GM19043 (cell line): Measurements from ENCODE around the gene STX11.
A peak's percentile ranks its signal among the peaks of the same experiment; 100 is the strongest.

ENCODE experiments used
- ATAC-seq: cut with Tn5 transposase; IDR thresholded peaks from one replicate; pipeline ENCODE4 v1.9.1; 2021; ENCODE audit warnings: low read depth; ENCODE audit not compliant: unreplicated experiment

STX11 gene

GRCh38 chr6:144211160-144211559 lies 60.8 kb downstream of the STX11 start:
- ATAC-seq, result no peak

DNA sequence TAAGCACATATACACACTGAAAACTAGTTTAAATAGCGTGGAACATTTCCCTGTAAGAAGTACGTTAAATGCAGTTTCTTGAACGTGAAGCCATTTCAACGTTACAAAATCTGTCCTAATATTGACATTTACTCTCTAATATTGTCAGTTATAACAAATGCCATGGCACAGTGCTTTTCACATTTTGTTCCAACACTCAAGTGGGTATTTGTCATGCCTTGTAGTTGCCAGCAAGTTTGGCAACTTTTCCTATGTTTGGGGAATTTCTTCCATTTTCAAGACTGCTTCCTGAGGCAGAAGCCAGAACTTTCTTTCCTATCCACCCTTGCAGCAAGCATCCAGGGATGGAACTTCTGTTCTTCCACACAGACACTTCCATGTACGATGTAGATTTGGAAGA lies 63.0 kb downstream of the STX11 start:
- no peak for ATAC-seq

DNA sequence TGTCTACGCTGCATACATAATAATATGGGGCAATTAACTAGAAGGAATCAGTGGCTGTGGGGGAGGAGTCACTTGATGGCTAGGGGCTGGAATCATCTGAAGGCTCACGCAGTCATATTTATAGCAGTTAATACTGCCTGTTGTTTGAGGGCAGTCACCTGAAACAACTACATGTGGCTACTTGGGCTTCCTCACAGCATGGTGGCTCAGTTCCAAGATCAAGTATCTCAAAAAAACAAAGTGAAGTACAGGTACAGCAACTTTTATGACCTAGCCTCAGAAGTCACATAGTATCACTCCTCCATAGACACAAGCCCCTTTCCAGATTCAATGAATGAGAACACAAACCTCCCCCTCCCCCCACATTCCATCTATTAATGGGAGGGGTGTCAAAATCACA lies 63.7 kb downstream of the STX11 start:
- no peak for ATAC-seq

- no peak for ATAC-seq
Measured at GRCh38 chr6:144214622-144215401, 64.5 kb downstream of the STX11 start.

DNA sequence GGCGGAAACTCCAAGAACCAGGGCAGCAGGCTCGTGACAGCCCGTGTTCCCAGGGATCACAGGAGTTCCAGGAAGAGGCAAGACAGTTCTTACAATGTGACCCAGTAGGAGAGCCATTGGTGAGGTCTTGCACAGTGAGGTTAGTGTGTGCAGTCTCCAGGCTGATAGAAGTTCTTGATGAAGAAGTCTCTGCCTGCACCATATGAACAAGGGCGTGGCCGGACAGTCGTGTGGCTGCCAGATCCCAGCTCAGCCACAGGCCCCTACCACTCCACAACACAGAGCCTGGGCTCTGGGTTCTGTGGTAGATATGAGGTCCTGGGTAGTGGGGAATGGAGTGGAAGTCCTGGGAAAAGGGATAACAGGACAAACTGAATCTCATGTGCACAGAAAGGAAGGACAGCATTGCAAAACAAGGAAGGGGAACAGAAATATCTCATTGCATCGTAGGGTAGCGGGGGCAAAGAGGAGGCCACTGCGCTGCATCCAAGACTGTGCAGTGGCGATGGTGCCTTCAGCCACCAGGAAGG lies 65.2 kb downstream of the STX11 start:
- ATAC-seq, result no peak

DNA sequence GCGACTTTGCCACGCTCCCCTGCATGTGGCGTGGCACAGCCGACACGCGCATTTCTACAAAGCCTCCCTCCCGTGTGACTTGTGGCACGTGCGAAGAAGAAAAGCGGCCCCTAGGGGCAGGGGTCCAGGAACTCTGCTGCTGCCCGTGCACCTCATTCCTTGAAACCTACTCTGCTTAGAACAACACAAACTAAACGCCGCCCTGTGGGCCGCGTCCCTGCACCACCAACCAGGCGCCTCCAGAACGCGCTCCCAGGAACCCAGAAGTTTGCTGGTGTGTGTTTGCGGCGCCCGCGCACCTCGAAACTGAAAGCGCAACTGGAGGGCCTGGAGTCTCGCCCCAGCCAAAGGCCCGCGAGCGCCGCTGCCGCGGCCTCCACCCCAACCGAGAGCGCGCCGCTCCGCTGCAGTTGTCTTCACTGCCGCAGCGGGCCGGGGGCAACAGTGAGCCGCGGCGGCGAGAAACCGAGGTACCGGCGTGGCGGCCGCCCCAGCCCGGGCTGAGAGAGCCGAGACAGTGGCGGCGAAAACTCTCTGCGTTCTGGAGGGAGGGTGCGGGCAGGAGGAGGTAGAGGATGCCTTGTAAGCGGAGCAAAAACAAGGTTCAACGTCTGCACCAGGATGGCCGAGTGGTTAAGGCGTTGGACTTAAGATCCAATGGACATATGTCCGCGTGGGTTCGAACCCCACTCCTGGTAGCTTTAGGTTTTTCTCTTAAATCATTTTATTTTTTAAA lies 65.8 kb downstream of the STX11 start:
- ATAC-seq, result peak; percentile 85

DNA sequence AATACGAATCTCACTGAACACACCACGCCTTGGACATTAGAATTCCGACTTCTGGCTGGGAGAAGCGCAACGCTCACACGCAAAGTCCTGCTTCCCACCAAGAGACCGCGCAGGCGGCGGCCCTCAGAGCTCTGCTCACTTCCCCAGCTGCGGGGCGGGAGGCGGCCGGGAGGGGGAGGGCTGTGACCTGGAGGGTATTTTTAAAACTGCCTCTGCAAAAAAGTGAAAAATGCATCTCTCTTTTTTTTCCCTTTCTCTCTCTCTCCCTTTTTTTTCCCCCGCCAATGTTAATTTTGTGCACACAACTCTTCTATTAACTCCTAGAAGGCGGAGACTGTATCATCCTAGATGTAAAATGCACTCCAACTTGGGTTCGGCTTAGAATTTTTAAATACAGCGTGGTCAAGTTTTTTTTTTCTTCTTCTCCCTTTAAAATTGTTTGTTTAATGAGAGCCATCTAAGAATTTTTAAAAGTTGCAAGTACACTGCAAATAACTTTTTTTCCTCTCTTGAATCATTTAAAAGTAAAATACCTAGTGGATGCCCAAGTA lies 66.4 kb downstream of the STX11 start:
- ATAC-seq, result peak; percentile 38

DNA sequence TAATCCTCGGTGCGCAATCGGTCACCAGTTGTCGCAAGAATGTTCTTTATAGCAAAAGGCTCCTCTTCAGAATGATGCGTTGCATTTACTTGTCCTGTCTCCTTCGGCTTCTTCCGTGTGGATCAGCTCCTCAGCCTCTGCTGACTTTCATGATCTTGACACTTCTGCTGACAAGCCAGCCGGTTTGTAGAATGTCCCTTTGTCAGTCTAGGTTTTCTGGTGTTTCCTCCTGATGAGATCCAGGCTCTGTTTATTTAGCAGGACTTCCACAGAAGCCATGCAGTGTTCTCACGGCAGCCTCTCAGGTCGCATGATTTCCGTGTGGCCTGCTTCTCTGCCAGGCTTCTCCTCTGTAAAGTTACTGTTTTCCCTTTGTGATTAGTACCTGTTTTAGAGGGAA lies 66.9 kb downstream of the STX11 start:
- ATAC-seq, result no peak

DNA sequence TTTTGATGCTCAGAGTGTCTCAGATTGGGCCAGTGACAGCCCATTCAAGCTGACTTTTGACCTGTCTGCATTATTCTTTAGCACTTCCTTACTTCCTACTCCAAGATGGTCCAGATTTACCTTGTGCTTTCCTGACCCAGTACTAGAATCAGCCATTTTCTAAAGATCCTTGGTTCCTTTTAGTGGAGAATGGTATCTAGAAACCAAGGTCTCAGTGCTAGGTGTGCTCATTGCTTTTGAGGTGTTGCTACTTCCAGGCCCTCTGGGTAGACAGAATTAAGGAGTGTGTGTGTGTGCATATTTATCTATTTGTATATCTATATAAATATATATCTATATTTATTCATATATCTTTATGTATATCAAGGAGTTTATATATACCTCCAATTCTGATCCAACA lies 67.5 kb downstream of the STX11 start:
- no peak for ATAC-seq

GRCh38 chr6:144219056-144219685 lies 68.9 kb downstream of the STX11 start:
- no peak for ATAC-seq

GRCh38 chr6:144220031-144220790 lies 69.9 kb downstream of the STX11 start:
- ATAC-seq, result no peak

DNA sequence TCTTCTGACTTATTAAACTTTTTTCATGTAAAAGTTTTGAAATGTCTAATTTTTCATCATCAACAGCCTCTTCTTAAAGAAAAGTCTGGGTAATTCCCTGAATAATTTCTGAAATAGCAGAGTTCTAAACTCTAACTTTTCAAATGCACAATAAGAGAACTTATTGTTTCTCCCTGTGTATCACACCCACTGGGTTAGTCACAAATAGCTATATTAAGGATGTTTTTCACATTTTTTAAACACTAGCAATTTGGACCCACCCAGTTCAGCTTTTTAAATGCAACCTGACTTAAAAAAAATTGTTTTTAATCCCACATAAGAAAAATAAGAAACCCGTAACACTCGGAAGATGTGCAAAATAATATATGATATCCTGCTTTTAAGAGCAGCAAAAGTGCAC lies 73.4 kb downstream of the STX11 start:
- ATAC-seq, result no peak

GRCh38 chr6:144231721-144232120 lies 81.4 kb downstream of the STX11 start:
- no peak for ATAC-seq

- no peak for ATAC-seq
Measured at GRCh38 chr6:144232176-144232831, 82.0 kb downstream of the STX11 start.

DNA sequence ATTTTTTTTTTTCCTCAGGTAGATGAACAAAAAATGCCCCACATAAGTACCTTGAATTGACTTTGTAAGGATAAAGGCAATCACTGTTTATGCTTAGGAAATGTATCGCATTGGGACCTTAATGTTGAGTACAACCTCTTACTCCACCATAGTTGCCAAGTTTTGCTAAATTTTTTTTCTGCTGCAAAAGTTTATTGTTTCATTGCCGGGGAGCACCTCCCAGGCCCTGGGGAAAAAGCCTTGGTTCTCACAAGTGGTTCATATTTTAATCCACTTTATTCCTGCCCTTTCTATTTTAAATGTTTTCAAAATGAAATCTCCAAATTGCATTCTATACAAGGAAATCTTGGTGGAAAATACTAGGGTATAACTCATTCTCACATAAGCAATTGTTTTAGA lies 82.5 kb downstream of the STX11 start:
- no peak for ATAC-seq

DNA sequence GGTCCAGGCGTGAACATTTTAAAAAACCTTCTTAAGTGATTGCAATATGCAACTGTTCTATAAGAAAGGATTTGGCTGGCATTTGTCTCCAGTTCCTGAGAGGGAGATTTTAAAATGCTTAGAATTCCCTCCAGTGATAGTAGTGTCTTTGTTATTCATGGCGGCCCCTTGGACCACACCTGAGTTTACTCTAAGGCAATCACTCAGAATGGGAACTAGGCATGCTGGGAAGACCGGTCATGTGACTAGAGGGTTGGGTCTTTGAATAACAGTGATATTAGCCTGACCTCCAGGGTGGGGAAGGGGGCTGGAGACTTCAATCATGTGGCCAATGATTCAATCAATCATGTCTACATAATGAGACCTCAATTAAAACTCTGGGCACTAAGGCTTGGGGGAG lies 84.1 kb downstream of the STX11 start:
- no peak for ATAC-seq

DNA sequence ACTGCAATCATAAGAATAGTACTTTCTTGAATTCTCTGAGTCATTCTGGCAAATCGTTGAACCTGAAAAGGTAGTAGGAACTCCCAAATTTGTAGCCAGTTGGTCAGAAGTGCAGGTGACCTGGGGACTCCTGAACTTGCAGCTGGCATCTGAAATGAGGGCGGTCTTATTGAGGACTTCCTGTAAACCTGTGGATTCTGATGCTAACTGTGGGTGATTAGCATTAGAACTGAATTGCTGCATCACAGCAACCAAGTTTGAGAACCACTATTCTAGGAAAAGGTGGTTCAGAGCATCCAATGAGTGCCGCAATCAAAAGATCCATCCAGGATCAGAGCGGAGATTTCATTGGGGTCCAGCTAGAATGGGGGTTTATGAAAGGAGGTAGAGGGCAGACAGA lies 84.6 kb downstream of the STX11 start:
- ATAC-seq, result no peak
